Hepatocyte (in vitro differentiated cells): ENCODE results near the gene TMEM184C. TPM values are rescaled to one million over a fixed set of nuclear protein-coding genes. Genes with fewer than 3 reads are reported as not detected.

ENCODE experiments used
- DNase-seq: peaks from one replicate; pipeline ENCODE4 v3.0.0-alpha.2; 2016; ENCODE audit warnings: low spot score
- H2AFZ ChIP-seq: fragments of 200-600 bp; sonication (generic); 2 replicates; pipeline ENCODE4 v1.6.0; 2016; ENCODE audit warnings: antibody characterized with exemption, mild to moderate bottlenecking
- H3K27ac ChIP-seq: fragments of 200-600 bp; sonication (generic); 2 replicates; pipeline ENCODE4 v1.5.1; 2016; ENCODE audit warnings: mild to moderate bottlenecking
- H3K27me3 ChIP-seq: fragments of 200-600 bp; sonication (generic); 2 replicates; pipeline ENCODE4 v1.6.1; 2016
- H3K36me3 ChIP-seq: fragments of 200-600 bp; sonication (generic); replicated peaks from 2 replicates; pipeline ENCODE4 v1.5.1; 2016; ENCODE audit warnings: low read depth; ENCODE audit not compliant: insufficient read depth
- H3K4me1 ChIP-seq: fragments of 200-600 bp; sonication (generic); 2 replicates; pipeline ENCODE4 v1.5.1; 2016; ENCODE audit warnings: mild to moderate bottlenecking, moderate library complexity; ENCODE audit not compliant: insufficient read depth
- H3K4me2 ChIP-seq: fragments of 200-600 bp; sonication (generic); 2 replicates; pipeline ENCODE4 v1.6.0; 2016
- H3K4me3 ChIP-seq: fragments of 200-600 bp; sonication (generic); 2 replicates; pipeline ENCODE4 v1.5.1; 2016; ENCODE audit warnings: mild to moderate bottlenecking
- H3K79me2 ChIP-seq: fragments of 200-600 bp; sonication (generic); 2 replicates; pipeline ENCODE4 v1.6.0; 2017; ENCODE audit warnings: mild to moderate bottlenecking
- H3K9me2 ChIP-seq: fragments of 200-600 bp; sonication (generic); replicated peaks from 2 replicates; pipeline ENCODE4 v1.6.0; 2017; ENCODE audit warnings: mild to moderate bottlenecking; ENCODE audit not compliant: insufficient read depth
- H3K9me3 ChIP-seq: fragments of 200-600 bp; sonication (generic); 2 replicates; pipeline ENCODE4 v1.5.1; 2016; ENCODE audit warnings: low read depth, mild to moderate bottlenecking
- H4K20me1 ChIP-seq: fragments of 200-600 bp; sonication (generic); 2 replicates; pipeline ENCODE4 v1.6.0; 2016; ENCODE audit warnings: mild to moderate bottlenecking; ENCODE audit not compliant: insufficient read depth, poor library complexity, severe bottlenecking
- EZH2 ChIP-seq: fragments of 200-600 bp; sonication (generic); IDR thresholded peaks from 2 replicates; pipeline ENCODE4 v1.6.1; 2016; ENCODE audit warnings: antibody characterized with exemption, mild to moderate bottlenecking, borderline replicate concordance
- EZH2phosphoT487 ChIP-seq: fragments of 200-600 bp; sonication (generic); IDR thresholded peaks from one replicate; pipeline ENCODE4 v1.6.1; 2018; ENCODE audit warnings: antibody characterized with exemption, mild to moderate bottlenecking, low read depth, moderate library complexity; ENCODE audit not compliant: unreplicated experiment, severe bottlenecking
- WGBS: methylation state at CpG from one replicate; pipeline ENCODE4 v1.1.6; 2016; ENCODE audit warnings: low lambda C conversion rate; ENCODE audit errors: missing lambda C conversion rate; 5-methylcytosine and 5-hydroxymethylcytosine counted together
- polyA plus RNA-seq: library from polyadenylated mRNA; unstranded; fragments of >200 nt; fragmentation: Nextera tagmentation; extraction: Ambion mirVana; gene quantifications from 2 replicates; pipeline ENCODE4 v1.2.1, GENCODE V29; 2016
- total RNA-seq: library from RNA; depleted of rRNA; stranded (reverse); fragments of >200 nt; gene quantifications from 2 replicates; pipeline ENCODE4 v1.2.3, GENCODE V29; 2014
- TF ChIP-seq, protein P1 (sequence below): fragments of 200-600 bp; sonication (generic); IDR thresholded peaks from 2 replicates; pipeline ENCODE4 v1.5.1; 2016; ENCODE audit warnings: antibody characterized with exemption, mild to moderate bottlenecking; ENCODE audit not compliant: poor library complexity

Gene TMEM184C
- total and polyA plus RNA-seq, 2 experiments from 2014 or later = 43.0 to 43.9 TPM

DNA sequence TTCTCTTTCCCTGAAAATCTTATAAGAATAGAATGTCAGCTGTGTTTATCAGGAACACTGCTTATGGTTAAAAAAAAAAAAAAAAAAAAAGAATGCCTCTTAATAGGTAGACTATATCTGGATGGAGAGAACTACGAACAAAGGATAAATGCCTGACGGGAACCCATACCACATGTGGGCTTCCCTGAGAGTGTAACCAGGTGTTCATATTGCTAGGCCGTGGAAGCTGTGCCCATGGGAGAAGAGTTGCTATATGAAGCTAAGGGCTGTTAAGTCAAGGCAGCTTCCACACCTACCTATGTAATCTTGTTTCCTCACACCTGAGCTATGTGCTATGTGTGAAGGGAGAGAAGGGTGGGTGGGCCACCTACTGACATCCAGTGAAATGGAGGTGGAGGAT, 27.3 kb downstream of the TMEM184C start:
- H3K9me2 ChIP-seq = no peaks in the 10 kb centered on the region
- TF ChIP-seq, protein P1, sequence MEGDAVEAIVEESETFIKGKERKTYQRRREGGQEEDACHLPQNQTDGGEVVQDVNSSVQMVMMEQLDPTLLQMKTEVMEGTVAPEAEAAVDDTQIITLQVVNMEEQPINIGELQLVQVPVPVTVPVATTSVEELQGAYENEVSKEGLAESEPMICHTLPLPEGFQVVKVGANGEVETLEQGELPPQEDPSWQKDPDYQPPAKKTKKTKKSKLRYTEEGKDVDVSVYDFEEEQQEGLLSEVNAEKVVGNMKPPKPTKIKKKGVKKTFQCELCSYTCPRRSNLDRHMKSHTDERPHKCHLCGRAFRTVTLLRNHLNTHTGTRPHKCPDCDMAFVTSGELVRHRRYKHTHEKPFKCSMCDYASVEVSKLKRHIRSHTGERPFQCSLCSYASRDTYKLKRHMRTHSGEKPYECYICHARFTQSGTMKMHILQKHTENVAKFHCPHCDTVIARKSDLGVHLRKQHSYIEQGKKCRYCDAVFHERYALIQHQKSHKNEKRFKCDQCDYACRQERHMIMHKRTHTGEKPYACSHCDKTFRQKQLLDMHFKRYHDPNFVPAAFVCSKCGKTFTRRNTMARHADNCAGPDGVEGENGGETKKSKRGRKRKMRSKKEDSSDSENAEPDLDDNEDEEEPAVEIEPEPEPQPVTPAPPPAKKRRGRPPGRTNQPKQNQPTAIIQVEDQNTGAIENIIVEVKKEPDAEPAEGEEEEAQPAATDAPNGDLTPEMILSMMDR = no peak
- TF ChIP-seq EZH2phosphoT487 (no peak), EZH2 (no peak)
- H3K4me3 ChIP-seq = no peak overlapping the region
- no peaks in the 10 kb centered on the region for H3K9me3 ChIP-seq
- no peaks in the 10 kb centered on the region for H4K20me1 ChIP-seq
- no peaks in the 10 kb centered on the region for H3K27me3 ChIP-seq
- no peaks in the 10 kb centered on the region for H3K4me1 ChIP-seq
- peaks cover 11% of the 10 kb centered on the region for H3K79me2 ChIP-seq
- H2AFZ ChIP-seq = no peak overlapping the region
- H3K4me2 ChIP-seq = no peak overlapping the region
- no peak overlapping the region for H3K27ac ChIP-seq
- 83% methylated on average over 3 of the region's 3 CpGs for WGBS
- no peaks in the 10 kb centered on the region for H3K36me3 ChIP-seq
- no peak for DNase-seq

DNA sequence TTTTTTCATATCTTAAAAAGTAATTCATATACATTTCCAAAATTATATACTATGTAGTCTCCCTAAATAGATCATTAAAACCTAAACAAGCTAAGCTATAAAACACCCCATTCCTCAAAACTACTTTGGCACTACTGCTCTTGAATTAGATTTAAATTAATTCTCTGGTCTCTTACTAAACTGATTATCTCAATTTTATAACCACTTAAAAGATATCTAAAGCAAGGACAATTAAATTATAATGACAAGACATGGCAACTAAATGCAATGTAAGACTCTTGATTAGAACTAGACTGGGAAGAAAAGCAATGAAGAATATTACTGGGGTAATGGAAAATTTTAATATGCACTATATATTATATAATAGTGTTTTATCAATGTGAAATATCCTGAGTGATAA, 27.9 kb downstream of the TMEM184C start:
- Histone ChIP-seq H3K36me3 (no peaks in the 10 kb centered on the region), H3K4me1 (no peaks in the 10 kb centered on the region), H2AFZ (no peak overlapping the region), H3K27ac (no peak overlapping the region), H3K4me2 (no peak overlapping the region), H3K4me3 (no peak overlapping the region), H3K79me2 (peaks cover 17% of the 10 kb centered on the region), H3K9me3 (no peaks in the 10 kb centered on the region), H4K20me1 (no peaks in the 10 kb centered on the region), H3K9me2 (no peaks in the 10 kb centered on the region), H3K27me3 (no peaks in the 10 kb centered on the region)
- TF ChIP-seq, protein P1 = no peak
- TF ChIP-seq EZH2 (no peak), EZH2phosphoT487 (no peak)
- DNase-seq = no peak

DNA sequence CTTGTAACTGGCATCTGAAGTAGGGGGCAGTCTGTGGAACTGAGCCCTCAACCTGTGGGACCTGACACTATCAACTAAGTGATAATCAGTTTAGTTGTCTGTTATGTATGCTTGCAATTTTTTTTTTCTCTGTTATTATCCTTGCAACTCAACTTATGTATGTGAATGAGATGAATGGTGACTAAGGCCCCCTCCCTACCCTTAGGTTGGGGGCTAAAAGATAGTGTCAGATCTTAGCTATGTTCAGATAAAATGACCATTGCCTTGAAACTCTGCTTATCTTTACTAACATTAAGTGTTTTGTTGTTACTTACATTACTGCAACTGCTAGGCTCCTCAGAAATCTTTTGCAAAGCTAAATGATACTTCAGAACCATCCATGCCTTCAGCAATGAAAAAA, 31.5 kb downstream of the TMEM184C start:
- peaks cover 34% of the 10 kb centered on the region for H3K79me2 ChIP-seq
- no peak overlapping the region for H3K4me2 ChIP-seq
- no peak overlapping the region for H2AFZ ChIP-seq
- no peaks in the 10 kb centered on the region for H4K20me1 ChIP-seq
- no peaks in the 10 kb centered on the region for H3K4me1 ChIP-seq
- TF ChIP-seq EZH2 = no peak
- no peak for TF ChIP-seq EZH2phosphoT487
- TF ChIP-seq, protein P1 = no peak
- H3K9me3 ChIP-seq = no peaks in the 10 kb centered on the region
- H3K27me3 ChIP-seq = no peaks in the 10 kb centered on the region
- H3K9me2 ChIP-seq = no peaks in the 10 kb centered on the region
- H3K36me3 ChIP-seq = no peaks in the 10 kb centered on the region
- no peak overlapping the region for H3K27ac ChIP-seq
- no peak for DNase-seq
- no peak overlapping the region for H3K4me3 ChIP-seq

DNA sequence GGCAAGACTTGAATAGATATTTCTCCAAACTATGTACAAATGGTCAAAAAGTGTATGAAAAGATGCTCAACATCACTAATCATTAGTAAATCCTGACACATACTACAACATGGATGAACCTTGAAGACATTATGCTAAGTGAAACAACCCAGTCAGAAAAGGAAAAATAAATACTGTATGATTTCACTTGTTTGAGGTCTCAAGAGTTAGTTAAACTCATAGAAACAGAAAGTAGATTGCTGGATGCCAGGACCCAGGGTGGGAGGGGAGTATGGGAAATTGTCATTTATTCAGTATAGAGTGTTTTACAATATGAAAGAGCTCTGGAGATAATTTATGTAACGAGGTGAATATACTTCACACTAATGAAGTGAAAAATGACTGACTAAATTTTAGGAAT, 34.4 kb downstream of the TMEM184C start:
- H3K4me2 ChIP-seq = no peak overlapping the region
- no peaks in the 10 kb centered on the region for H4K20me1 ChIP-seq
- WGBS = 100% methylated on average over 1 of the region's 1 CpG
- H3K27me3 ChIP-seq = no peaks in the 10 kb centered on the region
- H2AFZ ChIP-seq = no peak overlapping the region
- H3K79me2 ChIP-seq = peaks cover 24% of the 10 kb centered on the region
- H3K9me3 ChIP-seq = no peaks in the 10 kb centered on the region
- TF ChIP-seq, protein P1 = no peak
- TF ChIP-seq EZH2 = no peak
- no peak for TF ChIP-seq EZH2phosphoT487
- no peaks in the 10 kb centered on the region for H3K4me1 ChIP-seq
- H3K9me2 ChIP-seq = no peaks in the 10 kb centered on the region
- no peaks in the 10 kb centered on the region for H3K36me3 ChIP-seq
- H3K4me3 ChIP-seq = no peak overlapping the region
- no peak overlapping the region for H3K27ac ChIP-seq
- DNase-seq = no peak
